HG02938 (cell line): Measurements from ENCODE around the gene AP3B1.

ENCODE experiments used
- ATAC-seq: cut with Tn5 transposase; IDR thresholded peaks from one replicate; pipeline ENCODE4 v1.9.1; 2021; ENCODE audit warnings: mild to moderate bottlenecking, moderate library complexity; ENCODE audit not compliant: unreplicated experiment

The AP3B1 gene, protein sequence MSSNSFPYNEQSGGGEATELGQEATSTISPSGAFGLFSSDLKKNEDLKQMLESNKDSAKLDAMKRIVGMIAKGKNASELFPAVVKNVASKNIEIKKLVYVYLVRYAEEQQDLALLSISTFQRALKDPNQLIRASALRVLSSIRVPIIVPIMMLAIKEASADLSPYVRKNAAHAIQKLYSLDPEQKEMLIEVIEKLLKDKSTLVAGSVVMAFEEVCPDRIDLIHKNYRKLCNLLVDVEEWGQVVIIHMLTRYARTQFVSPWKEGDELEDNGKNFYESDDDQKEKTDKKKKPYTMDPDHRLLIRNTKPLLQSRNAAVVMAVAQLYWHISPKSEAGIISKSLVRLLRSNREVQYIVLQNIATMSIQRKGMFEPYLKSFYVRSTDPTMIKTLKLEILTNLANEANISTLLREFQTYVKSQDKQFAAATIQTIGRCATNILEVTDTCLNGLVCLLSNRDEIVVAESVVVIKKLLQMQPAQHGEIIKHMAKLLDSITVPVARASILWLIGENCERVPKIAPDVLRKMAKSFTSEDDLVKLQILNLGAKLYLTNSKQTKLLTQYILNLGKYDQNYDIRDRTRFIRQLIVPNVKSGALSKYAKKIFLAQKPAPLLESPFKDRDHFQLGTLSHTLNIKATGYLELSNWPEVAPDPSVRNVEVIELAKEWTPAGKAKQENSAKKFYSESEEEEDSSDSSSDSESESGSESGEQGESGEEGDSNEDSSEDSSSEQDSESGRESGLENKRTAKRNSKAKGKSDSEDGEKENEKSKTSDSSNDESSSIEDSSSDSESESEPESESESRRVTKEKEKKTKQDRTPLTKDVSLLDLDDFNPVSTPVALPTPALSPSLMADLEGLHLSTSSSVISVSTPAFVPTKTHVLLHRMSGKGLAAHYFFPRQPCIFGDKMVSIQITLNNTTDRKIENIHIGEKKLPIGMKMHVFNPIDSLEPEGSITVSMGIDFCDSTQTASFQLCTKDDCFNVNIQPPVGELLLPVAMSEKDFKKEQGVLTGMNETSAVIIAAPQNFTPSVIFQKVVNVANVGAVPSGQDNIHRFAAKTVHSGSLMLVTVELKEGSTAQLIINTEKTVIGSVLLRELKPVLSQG

GRCh38 chr5:78294248-78295034 lies at the start of gene AP3B1:
AP3B1 (minus strand) TSS chr5:78294698; CDS start chr5:78294579, 119 bp downstream.
- peak; percentile 83 for ATAC-seq

- no peak for ATAC-seq
Measured at GRCh38 chr5:78341440-78341839, 46.9 kb upstream of the AP3B1 start.

- ATAC-seq: no peak
Measured at GRCh38 chr5:78339617-78340436, 45.3 kb upstream of the AP3B1 start.

- ATAC-seq: no peak
Measured at GRCh38 chr5:78336698-78337097, 42.2 kb upstream of the AP3B1 start.

GRCh38 chr5:78335976-78336375 lies 41.5 kb upstream of the AP3B1 start:
- ATAC-seq: no peak

DNA sequence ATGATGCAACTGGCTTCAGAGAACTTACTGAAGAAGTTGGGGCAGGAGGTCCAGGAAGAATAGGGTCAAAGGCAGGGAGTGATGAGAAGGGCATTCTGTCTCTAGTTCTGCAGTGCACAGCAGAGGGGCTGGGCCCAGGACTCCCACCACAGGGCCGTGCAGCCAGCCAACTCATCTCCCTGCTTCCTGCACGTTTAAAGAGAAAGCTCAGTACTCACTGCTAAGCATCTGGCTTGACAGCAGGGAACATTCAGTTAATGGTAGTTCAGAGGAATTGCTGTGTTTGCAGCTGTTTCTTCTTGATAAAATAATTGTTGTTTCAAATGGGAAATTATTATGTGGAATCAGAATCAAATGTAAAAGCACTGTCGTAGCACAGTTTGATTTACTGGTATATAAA lies 40.3 kb upstream of the AP3B1 start:
- no peak for ATAC-seq

DNA sequence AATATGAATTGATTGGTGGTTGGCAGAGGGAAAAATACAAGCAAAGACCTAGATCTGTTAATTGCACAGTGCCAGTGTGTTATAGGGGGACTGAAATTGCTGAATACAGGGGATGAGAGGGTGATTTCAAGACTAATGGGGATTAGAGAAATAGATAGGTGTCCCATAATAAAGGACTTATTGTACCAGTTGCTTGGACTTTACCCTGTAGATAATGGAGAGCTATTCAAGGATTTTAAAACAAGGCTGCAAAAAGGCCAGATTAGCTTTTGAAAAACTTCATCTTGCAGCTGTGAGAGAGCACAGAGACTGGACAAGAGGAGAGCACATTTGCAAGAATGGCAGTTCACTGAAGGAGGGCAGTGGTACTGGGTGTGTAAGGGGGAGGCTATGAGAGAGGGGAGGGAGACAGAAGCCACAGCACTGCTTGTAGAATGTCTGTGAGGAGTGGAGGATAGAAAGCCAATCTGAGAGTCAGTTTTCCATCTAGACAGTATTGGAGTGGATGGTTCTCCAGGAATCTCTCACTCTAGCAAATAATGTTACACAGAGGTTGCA lies 37.1 kb upstream of the AP3B1 start:
- no peak for ATAC-seq

GRCh38 chr5:78328585-78329173 lies 34.2 kb upstream of the AP3B1 start:
- ATAC-seq: no peak

- no peak for ATAC-seq
Measured at GRCh38 chr5:78327761-78328510, 33.4 kb upstream of the AP3B1 start.

DNA sequence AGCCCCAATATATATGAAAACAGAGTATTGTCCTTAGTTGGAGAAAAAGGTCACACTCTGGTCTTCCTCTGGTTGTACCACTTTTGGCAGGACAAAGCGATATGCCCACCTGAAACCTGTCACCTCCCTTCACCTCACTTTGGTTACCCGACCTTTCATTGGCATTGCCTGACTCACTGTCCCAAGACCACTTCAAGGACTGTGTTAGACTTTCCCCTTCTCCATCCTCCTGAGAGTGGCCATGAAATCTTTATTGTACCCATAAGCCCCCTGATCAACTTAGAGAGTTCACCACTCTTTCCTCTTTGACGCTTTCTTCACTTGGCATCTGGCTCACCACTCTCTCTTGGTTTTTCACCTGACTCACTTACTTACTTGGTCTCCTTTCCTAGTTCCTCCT lies 32.4 kb upstream of the AP3B1 start:
- no peak for ATAC-seq

DNA sequence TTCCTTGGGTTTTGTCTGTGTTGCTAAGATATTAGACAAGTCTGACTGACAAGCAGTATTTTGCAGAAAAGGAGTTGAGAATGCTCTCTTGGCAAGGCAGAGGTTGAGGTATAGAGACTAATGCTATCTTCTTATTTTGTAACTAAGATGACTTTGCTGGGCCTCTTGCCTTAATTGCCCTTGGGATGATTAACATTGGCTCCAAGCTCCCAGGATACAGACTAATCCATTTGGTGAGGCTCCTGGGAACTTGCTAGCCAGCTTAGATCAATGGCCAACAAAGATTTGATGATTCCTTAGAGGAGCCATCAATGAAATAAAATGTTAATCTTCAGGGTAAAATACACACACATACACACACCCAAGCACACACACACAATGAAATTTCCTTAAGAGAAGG lies 28.7 kb upstream of the AP3B1 start:
- ATAC-seq: no peak

- ATAC-seq: no peak
Measured at GRCh38 chr5:78320401-78320800, 25.9 kb upstream of the AP3B1 start.

DNA sequence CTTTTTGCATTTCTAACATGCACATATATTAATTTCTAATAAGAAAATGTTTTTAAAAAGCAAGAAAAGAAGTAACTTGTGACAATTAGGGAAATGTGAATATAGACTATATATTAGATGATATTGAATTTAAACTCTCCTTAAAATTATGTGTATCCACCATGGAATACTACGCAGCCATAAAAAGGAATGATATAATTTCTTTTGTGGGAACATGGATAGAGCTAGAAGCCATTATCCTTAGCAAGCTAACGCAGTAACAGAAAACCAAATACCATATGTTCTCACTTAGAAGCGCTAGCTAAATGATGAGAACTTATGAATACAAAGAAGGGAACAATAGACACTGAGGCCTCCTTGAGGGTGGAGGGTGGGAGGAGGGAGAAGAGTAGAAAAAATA lies 23.8 kb upstream of the AP3B1 start:
- no peak for ATAC-seq

GRCh38 chr5:78317515-78317914 lies 23.0 kb upstream of the AP3B1 start:
- no peak for ATAC-seq

DNA sequence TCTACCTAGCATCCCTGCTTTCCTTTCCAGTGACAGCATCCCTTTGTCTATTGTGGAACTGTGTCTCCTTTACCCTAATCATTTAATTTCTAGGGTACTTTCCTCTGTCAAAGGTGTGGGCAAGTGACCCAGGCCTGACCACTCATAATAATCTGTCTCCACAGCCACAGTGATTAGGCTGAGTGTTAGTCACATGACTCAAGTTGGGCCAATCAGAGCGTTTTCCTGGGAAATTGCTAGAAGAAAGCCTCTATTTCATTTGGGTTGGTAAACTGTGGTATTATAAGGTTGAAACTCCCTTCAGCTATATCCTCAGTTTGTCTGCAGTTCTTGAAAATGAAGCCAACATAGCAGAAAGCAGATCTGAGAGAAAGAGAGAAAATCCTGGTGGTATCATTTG lies 14.2 kb upstream of the AP3B1 start:
- no peak for ATAC-seq

DNA sequence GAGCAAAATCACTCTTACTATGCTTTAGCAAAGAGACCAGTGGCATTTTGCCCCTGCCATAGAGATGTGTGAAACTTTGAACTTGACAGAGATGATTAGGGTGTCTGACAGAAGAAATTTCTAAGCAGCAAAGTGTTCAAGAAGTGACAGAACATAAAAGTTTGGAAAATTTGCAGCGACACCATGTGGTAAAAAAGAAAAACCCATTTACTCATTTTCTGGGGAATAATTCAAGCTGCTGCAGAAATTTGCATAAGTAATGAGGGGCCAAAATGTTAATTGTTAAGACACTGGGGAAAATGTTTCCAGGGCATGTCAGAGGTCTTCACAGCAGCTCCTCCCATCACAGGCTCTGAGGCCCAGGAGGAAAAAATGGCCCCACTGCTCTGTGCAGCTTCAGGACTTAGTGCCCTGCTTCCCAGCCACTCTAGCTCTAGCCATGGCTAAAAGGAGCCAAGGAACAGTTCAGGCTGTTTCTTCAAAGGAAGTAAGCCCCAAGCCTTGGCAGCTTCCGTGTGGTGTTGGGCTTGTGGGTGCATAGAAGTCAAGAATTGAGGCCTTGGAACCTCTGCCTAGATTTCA lies 6.1 kb upstream of the AP3B1 start:
- ATAC-seq: no peak

- peak; percentile 30 for ATAC-seq
Measured at GRCh38 chr5:78295035-78295961, 800 bp upstream of the AP3B1 start.
